Activated B cell treated with CpG ODN at 0.5 μM for 24 hours (primary cell): ENCODE data around the gene BICD1. TPM values are rescaled to one million over a fixed set of nuclear protein-coding genes. Genes with fewer than 3 reads are reported as not detected.

Source experiments
- ATAC-seq: fragments of 200-7000 bp; cut with Tn5 transposase; one replicate; pipeline ENCODE4 v1.10.0; 2021; ENCODE audit warnings: low read depth, mild to moderate bottlenecking, moderate library complexity
- CTCF ChIA-PET: fragments of 350-600 bp; sonication (Branson Sonifier 250); formaldehyde crosslinking; loops from one replicate; lab custom pipeline; 2021; ENCODE audit warnings: antibody characterized with exemption; lab: Charles Lee
- POLR2A ChIA-PET: fragments of 350-600 bp; sonication (Branson Sonifier 250); formaldehyde crosslinking; loops from one replicate; lab custom pipeline; 2021; ENCODE audit warnings: antibody characterized with exemption; lab: Charles Lee
- DNase-seq: peaks from one replicate; pipeline ENCODE4 v3.0.0; 2022
- H3K27ac Mint-ChIP-seq: one replicate; pipeline ENCODE4 v1.8.0; 2020; ENCODE audit warnings: mixed read lengths
- H3K27me3 Mint-ChIP-seq: one replicate; pipeline ENCODE4 v1.8.0; 2021; ENCODE audit warnings: mixed read lengths
- H3K36me3 Mint-ChIP-seq: one replicate; pipeline ENCODE4 v1.8.0; 2021; ENCODE audit warnings: low read depth, mixed read lengths
- H3K4me1 Mint-ChIP-seq: one replicate; pipeline ENCODE4 v1.8.0; 2021; ENCODE audit warnings: mixed read lengths
- H3K4me3 Mint-ChIP-seq: one replicate; pipeline ENCODE4 v1.8.0; 2020; ENCODE audit warnings: mild to moderate bottlenecking, mixed read lengths
- H3K9me3 Mint-ChIP-seq: one replicate; pipeline ENCODE4 v1.8.0; 2020; ENCODE audit warnings: mixed read lengths
- intact Hi-C: fragments of 100-400 bp; cut with micrococcal nuclease; formaldehyde crosslinking; loops from one replicate; pipeline ENCODE4 v1.15.1; 2024
- total RNA-seq: library from RNA; stranded (reverse); gene quantifications from 2 replicates; pipeline ENCODE4 v1.2.3, GENCODE V29; 2022
- TF ChIP-seq, protein P1 (sequence below): fragments of 200-600 bp; IDR thresholded peaks from one replicate; pipeline ENCODE4 v1.8.0; 2022; ENCODE audit warnings: antibody characterized with exemption, mild to moderate bottlenecking

The BICD1 gene
- total RNA-seq, 1 donor from 2014 or later: 67.6 TPM

GRCh38 chr12:32118806-32119205, 12.2 kb downstream of the BICD1 start:
- H3K36me3 Mint-ChIP-seq: peaks cover 6% of the 10 kb centered on the region
- CTCF ChIA-PET: no interaction called here
- H3K9me3 Mint-ChIP-seq: no peaks in the 10 kb centered on the region
- intact Hi-C loops: no loop called here
- no peak overlapping the region for H3K27ac Mint-ChIP-seq
- no peak for ATAC-seq
- no peak overlapping the region for H3K4me3 Mint-ChIP-seq
- no peaks in the 10 kb centered on the region for H3K27me3 Mint-ChIP-seq
- peaks cover 21% of the 10 kb centered on the region for H3K4me1 Mint-ChIP-seq
- TF ChIP-seq, protein P1, sequence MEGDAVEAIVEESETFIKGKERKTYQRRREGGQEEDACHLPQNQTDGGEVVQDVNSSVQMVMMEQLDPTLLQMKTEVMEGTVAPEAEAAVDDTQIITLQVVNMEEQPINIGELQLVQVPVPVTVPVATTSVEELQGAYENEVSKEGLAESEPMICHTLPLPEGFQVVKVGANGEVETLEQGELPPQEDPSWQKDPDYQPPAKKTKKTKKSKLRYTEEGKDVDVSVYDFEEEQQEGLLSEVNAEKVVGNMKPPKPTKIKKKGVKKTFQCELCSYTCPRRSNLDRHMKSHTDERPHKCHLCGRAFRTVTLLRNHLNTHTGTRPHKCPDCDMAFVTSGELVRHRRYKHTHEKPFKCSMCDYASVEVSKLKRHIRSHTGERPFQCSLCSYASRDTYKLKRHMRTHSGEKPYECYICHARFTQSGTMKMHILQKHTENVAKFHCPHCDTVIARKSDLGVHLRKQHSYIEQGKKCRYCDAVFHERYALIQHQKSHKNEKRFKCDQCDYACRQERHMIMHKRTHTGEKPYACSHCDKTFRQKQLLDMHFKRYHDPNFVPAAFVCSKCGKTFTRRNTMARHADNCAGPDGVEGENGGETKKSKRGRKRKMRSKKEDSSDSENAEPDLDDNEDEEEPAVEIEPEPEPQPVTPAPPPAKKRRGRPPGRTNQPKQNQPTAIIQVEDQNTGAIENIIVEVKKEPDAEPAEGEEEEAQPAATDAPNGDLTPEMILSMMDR: no peak
- DNase-seq: no peak
- POLR2A ChIA-PET: no interaction called here

- Mint-ChIP-seq H3K9me3 (no peaks in the 10 kb centered on the region), H3K4me3 (no peak overlapping the region), H3K27me3 (no peaks in the 10 kb centered on the region), H3K27ac (no peak overlapping the region), H3K36me3 (peaks cover 5% of the 10 kb centered on the region), H3K4me1 (peaks cover 18% of the 10 kb centered on the region)
- ATAC-seq: peak; percentile 37
- intact Hi-C loops: no loop called here
- TF ChIP-seq, protein P1: no peak
- ChIA-PET CTCF (interaction anchor here (0.8 kb wide), 1 partner anchor 14 kb away, joined by 3 read pairs; no protein-coding TSS in a partner anchor), POLR2A (interaction anchor here (1.2 kb wide), 1 partner anchor 13 kb away, joined by 4 read pairs; no protein-coding TSS in a partner anchor)
- DNase-seq: no peak
These were observed 13.8 kb downstream of the BICD1 start for GRCh38 chr12:32120419-32120818.

DNA sequence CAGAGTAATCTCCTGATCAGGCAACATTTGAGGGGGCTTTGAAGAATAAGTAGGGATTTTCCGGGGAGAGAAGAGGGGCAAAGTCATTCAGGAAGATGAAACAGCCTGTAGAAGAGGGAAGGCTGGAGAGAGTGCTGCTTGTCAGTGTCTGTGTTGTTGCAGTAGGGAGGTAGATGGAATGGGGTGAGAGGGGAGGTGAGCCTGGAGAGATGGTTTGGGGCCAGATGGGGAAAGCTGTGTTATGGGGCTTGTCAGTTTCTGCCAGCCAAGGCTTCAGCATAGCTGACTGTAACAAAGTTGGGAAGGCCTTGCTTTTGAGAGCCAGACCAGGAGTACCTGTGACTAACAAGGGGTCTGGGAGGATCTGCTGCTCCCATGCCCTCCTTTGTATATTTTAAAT, 18.0 kb downstream of the BICD1 start:
- DNase-seq (no peak), ATAC-seq (no peak)
- H3K9me3 Mint-ChIP-seq: no peaks in the 10 kb centered on the region
- H3K36me3 Mint-ChIP-seq: peaks cover 2% of the 10 kb centered on the region
- ChIA-PET CTCF (no interaction called here), POLR2A (interaction anchor here (1.1 to 1.6 kb wide), 2 partner anchors 10 to 19 kb away, joined by 3 to 7 read pairs; no protein-coding TSS in a partner anchor)
- intact Hi-C loops: no loop called here
- peaks cover 14% of the 10 kb centered on the region for H3K4me1 Mint-ChIP-seq
- TF ChIP-seq, protein P1: no peak
- H3K4me3 Mint-ChIP-seq: no peak overlapping the region
- H3K27me3 Mint-ChIP-seq: no peaks in the 10 kb centered on the region
- H3K27ac Mint-ChIP-seq: no peak overlapping the region

GRCh38 chr12:32125455-32126084, 18.9 kb downstream of the BICD1 start:
- Mint-ChIP-seq H3K27ac (no peak overlapping the region), H3K9me3 (no peaks in the 10 kb centered on the region), H3K4me3 (no peak overlapping the region), H3K27me3 (no peaks in the 10 kb centered on the region), H3K36me3 (peaks cover 5% of the 10 kb centered on the region), H3K4me1 (peaks cover 7% of the 10 kb centered on the region)
- intact Hi-C loops: no loop called here
- POLR2A ChIA-PET: interaction anchor here (0.6 to 1.6 kb wide), 3 partner anchors 9 to 53 kb away, joined by 3 to 9 read pairs (median 7); no protein-coding TSS in a partner anchor
- TF ChIP-seq, protein P1: no peak
- CTCF ChIA-PET: interaction anchor here (0.7 kb wide), 1 partner anchor 14 kb away, joined by 4 read pairs; no protein-coding TSS in a partner anchor
- no peak for DNase-seq
- ATAC-seq: no peak

GRCh38 chr12:32126720-32127119, 20.1 kb downstream of the BICD1 start:
- no peaks in the 10 kb centered on the region for H3K9me3 Mint-ChIP-seq
- DNase-seq (no peak), ATAC-seq (no peak)
- TF ChIP-seq, protein P1: no peak
- ChIA-PET CTCF (no interaction called here), POLR2A (no interaction called here)
- no peak overlapping the region for H3K4me3 Mint-ChIP-seq
- no peaks in the 10 kb centered on the region for H3K27me3 Mint-ChIP-seq
- H3K4me1 Mint-ChIP-seq: peaks cover 6% of the 10 kb centered on the region
- no peak overlapping the region for H3K27ac Mint-ChIP-seq
- H3K36me3 Mint-ChIP-seq: peaks cover 7% of the 10 kb centered on the region
- intact Hi-C loops: no loop called here
